IgD-negative memory B cell (primary cell): ENCODE results near the gene HINT1. TPM values are rescaled to one million over a fixed set of nuclear protein-coding genes. Genes with fewer than 3 reads are reported as not detected.

ENCODE experiments used
- H3K27ac Mint-ChIP-seq, 3 donors: one replicate each; pipeline ENCODE4 v1.8.0; 2020 to 2022; ENCODE audit warnings: mild to moderate bottlenecking in 3 of 3, mixed read lengths in 3 of 3, moderate library complexity in 1 of 3
- H3K27me3 Mint-ChIP-seq: one replicate; pipeline ENCODE4 v1.8.0; 2021; ENCODE audit warnings: mixed read lengths
- H3K36me3 Mint-ChIP-seq: one replicate; pipeline ENCODE4 v1.8.0; 2020; ENCODE audit warnings: mild to moderate bottlenecking, mixed read lengths
- H3K4me1 Mint-ChIP-seq, 3 donors: one replicate each; pipeline ENCODE4 v1.8.0; 2020 to 2022; ENCODE audit warnings: mixed read lengths in 3 of 3, mild to moderate bottlenecking in 1 of 3
- H3K4me3 Mint-ChIP-seq, 4 donors: one replicate each; pipeline ENCODE4 v1.8.0; 2020 to 2022; ENCODE audit warnings: mild to moderate bottlenecking in 4 of 4, mixed read lengths in 4 of 4, moderate library complexity in 3 of 4
- H3K9me3 Mint-ChIP-seq, 3 donors: one replicate each; pipeline ENCODE4 v1.8.0; 2020 to 2021; ENCODE audit warnings: mixed read lengths in 3 of 3, mild to moderate bottlenecking in 1 of 3
- polyA plus RNA-seq: library from polyadenylated mRNA; unstranded; fragments of 300-500 nt; fragmentation: Illumina TruSeq; gene quantifications from one replicate; pipeline ENCODE4 v1.2.3, GENCODE V29; 2021

Gene HINT1
- polyA plus RNA-seq = 343 TPM

DNA sequence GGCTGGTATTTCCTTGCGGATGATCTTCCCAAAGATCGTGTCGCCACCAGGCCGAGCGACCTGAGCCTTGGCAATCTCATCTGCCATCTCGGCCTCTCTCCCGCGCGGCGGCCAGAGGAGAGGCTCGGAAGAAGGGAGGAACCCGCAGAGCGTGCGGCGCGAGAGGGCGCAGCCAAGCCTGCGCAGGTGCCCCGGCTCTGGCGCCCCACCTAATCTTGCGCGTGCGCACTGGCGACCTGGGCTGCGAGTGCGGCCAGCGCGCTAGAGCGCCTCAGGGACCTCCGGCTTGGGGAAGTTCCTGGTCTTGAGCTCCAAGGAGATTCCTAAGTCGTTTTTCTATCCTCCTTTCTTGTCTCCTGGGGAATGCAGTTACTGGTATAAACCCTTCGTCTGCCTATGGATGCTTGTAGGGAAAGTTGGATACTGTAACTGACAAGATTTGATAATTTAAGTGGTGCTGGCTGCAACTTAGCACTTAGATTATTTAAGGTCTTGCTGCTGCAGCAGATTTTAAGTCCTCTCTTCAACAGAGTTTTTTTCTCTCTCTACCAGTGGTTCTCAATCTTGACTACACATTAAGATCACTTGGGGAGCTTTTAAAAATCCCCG lies at the start of gene HINT1:
TSS of gene HINT1 (minus strand) at position 138 of the 609 bp plus-strand sequence. CDS start at position 87, 51 bp downstream.
- Mint-ChIP-seq H3K36me3 (peaks cover 6% of the 10 kb centered on the region), H3K27me3 (no peaks in the 10 kb centered on the region), H3K9me3 (no peaks in the 10 kb centered on the region), H3K4me1 (peaks cover 22 to 28% (median 28%) of the 10 kb centered on the region in 3 donors), H3K27ac (peak within 1 kb of the TSS; percentile 88 to 98 (median 97)), H3K4me3 (peak within 1 kb of the TSS; percentile 96 to 100 (median 100))

DNA sequence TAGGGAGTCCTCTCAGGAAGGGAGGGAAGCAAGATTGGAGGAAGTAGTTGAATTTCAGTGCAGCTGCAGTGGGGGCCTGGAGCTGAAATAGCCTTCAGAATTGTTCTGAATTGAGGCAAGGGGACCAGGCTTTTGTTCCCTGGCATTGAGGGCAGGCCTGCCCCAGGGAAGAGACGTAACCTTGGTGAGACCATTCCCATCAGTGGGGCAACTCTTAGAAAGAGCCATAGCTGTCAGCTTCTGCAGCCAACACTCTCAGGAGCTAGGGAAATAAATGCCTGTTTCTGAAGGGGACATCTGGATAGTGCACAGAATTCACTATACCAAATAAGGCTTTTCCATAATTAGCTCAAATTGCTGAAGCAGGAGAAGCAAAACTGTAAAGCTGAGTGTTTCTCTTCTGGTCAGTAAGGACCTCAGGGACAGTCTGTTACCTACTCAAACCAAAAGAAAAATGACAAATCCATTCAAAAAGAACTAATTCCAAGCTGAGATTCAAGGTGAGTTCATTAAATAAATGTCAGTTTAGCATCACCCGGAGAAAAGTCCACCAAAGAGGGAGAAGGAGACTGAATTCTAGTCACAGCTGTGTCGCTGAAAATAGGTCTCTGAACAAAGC lies 49.7 kb upstream of the HINT1 start:
- Mint-ChIP-seq H3K27me3 (no peaks in the 10 kb centered on the region), H3K9me3 (no peaks in the 10 kb centered on the region), H3K4me3 (peak overlapping the region in 1 of 4 donors; percentile 10), H3K4me1 (peaks cover 23 to 52% (median 44%) of the 10 kb centered on the region in 3 donors), H3K27ac (peak overlapping the region in 1 of 3 donors; percentile 54), H3K36me3 (peaks cover 2% of the 10 kb centered on the region)

DNA sequence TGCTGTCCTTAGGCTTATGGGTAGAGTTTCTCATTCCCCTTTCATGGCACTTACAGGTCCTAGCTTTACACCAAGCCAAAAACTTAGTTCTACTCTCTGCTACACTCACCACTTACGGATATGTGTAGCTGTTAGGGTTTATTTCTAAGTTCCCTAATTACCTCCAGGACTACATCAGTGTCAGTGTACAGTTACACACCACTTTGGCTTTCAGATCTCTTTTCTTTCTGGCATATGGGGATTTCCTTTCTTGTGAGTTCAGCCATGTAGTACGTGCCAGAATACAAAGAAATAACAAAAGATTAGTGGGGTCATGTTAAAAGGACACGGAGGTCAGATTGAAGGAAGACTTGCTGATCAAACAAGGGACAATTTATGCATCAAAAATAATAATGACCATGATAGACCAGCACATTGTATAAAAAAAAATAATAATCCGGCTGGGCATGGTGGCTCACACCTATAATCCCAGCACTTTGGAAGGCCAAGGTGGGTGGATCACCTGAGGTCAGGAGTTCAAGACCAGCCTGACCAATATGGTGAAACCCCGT lies 47.5 kb upstream of the HINT1 start:
- Mint-ChIP-seq H3K27me3 (no peaks in the 10 kb centered on the region), H3K9me3 (no peaks in the 10 kb centered on the region), H3K4me3 (peak overlapping the region; percentile 78 to 93 (median 88)), H3K4me1 (peaks cover 22 to 47% (median 39%) of the 10 kb centered on the region in 3 donors), H3K27ac (peak overlapping the region; percentile 85 to 97 (median 96)), H3K36me3 (peaks cover 2% of the 10 kb centered on the region)

DNA sequence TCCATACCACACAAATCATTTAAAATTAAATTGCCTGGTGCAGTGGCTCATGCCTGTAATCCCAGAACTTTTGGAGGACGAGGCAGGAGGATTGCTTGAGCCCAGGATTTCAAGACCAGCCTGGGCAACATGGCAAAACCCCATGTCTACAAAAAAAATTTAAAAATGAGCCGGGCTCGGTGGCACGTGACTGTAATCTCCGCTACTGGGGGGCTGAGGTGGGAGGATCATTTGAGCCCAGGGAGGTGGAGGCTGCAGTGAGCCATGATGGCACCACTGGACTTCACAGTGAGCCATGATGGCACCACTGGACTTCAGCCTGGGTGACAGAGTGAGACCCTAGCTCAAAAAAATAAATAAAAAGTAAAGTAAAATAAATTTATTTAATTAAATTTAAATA lies 46.6 kb upstream of the HINT1 start:
- H3K27ac Mint-ChIP-seq = peak overlapping the region; percentile 76 to 96 (median 89)
- H3K4me3 Mint-ChIP-seq = peak overlapping the region; percentile 83 to 93 (median 88)
- no peaks in the 10 kb centered on the region for H3K27me3 Mint-ChIP-seq
- peaks cover 2% of the 10 kb centered on the region for H3K36me3 Mint-ChIP-seq
- H3K9me3 Mint-ChIP-seq = no peaks in the 10 kb centered on the region
- peaks cover 17 to 48% (median 40%) of the 10 kb centered on the region in 3 donors for H3K4me1 Mint-ChIP-seq

DNA sequence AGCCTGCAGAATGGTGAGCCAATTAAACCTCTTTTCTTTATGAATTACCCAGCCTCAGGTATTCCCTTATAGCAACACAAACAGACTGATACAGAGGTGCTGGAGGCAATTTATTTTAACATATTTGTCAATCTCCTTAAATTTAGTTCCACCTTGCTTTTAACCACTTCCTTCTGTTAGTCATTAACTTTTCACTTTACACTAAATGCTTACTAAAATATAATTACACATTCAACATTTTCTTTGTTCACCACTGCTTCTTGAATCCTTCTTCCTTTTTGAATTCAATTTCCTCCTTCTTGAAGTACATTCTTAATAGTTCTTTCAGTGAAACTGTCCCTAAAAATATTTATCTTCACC lies 45.1 kb upstream of the HINT1 start:
- no peaks in the 10 kb centered on the region for H3K27me3 Mint-ChIP-seq
- peak overlapping the region; percentile 89 to 98 (median 96) for H3K27ac Mint-ChIP-seq
- peaks cover 2% of the 10 kb centered on the region for H3K36me3 Mint-ChIP-seq
- H3K4me1 Mint-ChIP-seq = peaks cover 17 to 41% (median 39%) of the 10 kb centered on the region in 3 donors
- peak overlapping the region; percentile 83 to 93 (median 86) for H3K4me3 Mint-ChIP-seq
- H3K9me3 Mint-ChIP-seq = peaks cover 0 to 4% (median 0%) of the 10 kb centered on the region in 3 donors

DNA sequence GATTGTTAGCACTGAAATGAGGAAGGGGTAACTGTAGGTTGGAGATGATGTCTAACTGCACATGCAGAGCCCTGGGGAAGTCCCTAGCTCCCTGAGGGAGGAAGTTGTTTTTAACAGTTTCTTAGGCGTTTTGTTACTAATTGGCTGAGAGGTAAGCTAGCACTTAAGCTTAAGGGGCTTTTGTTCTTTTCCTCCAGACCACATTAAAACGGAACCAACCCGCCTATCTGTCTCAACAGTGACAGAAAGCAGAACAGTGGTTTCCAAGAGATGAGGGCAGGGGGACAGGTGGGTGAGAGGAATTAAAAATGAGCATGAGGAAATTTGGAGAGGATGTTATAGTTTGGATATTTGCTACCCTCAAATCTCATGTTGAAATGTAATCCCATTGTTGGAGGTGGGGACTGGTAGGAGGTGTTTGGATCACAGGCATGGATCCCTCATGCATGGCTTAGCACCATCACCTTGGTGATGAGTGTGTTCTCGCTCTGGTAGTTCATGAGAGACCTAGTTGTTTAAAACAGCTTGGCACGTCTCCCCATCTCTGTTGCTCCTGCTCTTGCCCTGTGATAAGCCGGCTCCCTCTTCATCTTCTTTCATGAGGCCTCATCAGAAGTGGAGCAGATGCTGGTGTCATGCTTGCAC lies 44.6 kb upstream of the HINT1 start:
- no peaks in the 10 kb centered on the region for H3K27me3 Mint-ChIP-seq
- H3K36me3 Mint-ChIP-seq = peaks cover 2% of the 10 kb centered on the region
- peak overlapping the region; percentile 83 to 93 (median 86) for H3K4me3 Mint-ChIP-seq
- H3K27ac Mint-ChIP-seq = peak overlapping the region; percentile 89 to 98 (median 96)
- peaks cover 0 to 4% (median 0%) of the 10 kb centered on the region in 3 donors for H3K9me3 Mint-ChIP-seq
- H3K4me1 Mint-ChIP-seq = peaks cover 17 to 39% (median 38%) of the 10 kb centered on the region in 3 donors

DNA sequence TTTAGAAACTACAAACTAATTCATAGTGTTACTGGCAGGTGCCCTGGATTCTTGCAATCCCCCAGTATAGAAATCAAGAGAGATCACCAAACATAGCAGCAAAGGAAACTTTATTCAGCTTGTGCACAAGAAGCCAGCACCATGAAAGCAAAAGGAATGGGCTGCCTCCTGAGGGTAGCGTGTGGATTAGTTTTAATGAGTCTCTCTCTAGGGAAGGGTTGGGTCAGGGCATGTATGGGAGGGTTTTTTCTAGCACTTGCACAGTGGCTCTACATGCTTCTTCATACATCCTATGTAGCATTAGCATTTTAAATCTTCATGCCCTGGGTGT lies 44.1 kb upstream of the HINT1 start:
- H3K4me3 Mint-ChIP-seq = peak overlapping the region; percentile 83 to 93 (median 86)
- H3K9me3 Mint-ChIP-seq = peaks cover 0 to 4% (median 0%) of the 10 kb centered on the region in 3 donors
- H3K27ac Mint-ChIP-seq = peak overlapping the region; percentile 89 to 98 (median 96)
- peaks cover 2% of the 10 kb centered on the region for H3K36me3 Mint-ChIP-seq
- no peaks in the 10 kb centered on the region for H3K27me3 Mint-ChIP-seq
- H3K4me1 Mint-ChIP-seq = peaks cover 17 to 39% (median 33%) of the 10 kb centered on the region in 3 donors

DNA sequence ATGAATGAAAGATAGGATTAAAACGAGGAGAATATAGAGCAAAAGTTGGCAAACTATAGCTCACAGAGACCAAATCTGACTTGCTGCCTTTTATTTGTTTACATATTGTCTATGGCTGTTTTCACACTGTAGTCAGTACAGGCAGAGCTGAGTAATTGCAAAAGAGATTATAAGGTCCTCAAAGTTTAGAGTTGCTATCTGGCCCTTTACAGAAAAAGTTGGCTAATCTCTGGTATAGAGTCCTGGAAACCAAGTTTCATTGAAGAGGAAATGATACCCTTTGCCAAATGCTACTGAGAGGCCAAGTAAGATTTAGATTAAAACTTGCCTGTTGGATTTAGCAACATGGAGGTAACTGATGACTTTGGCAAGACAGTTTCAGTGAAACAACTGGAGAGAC lies 41.7 kb upstream of the HINT1 start:
- no peak overlapping the region for H3K4me3 Mint-ChIP-seq

DNA sequence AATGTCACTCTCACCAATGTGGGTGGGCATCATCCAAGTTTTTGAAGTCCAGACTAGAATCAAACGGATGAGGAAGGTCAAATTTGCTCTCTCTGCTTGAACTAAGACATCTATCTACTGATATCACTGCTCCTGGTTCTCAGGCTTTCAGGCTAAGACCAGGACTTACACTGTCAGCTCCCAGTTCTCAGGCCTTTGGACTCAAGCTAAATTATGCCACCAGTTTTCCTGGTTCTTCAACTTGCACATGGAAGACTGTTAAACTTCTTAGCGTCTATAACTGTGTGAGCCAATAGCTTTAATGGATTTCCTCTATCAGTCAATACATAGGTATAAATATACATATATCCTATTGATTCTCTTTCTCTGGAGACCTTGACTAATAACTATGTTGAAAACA lies 41.0 kb upstream of the HINT1 start:
- Mint-ChIP-seq H3K4me1 (peaks cover 10 to 23% (median 20%) of the 10 kb centered on the region in 3 donors), H3K27me3 (no peaks in the 10 kb centered on the region), H3K27ac (peak overlapping the region in 2 of 3 donors; percentile 0 to 11), H3K36me3 (no peaks in the 10 kb centered on the region), H3K9me3 (peaks cover 0 to 4% (median 0%) of the 10 kb centered on the region in 3 donors), H3K4me3 (no peak overlapping the region)

More for the DNA sequence above, 41.7 kb upstream of the HINT1 start:
- Mint-ChIP-seq H3K27me3 (no peaks in the 10 kb centered on the region), H3K36me3 (no peaks in the 10 kb centered on the region), H3K4me1 (peaks cover 10 to 30% (median 23%) of the 10 kb centered on the region in 3 donors), H3K27ac (peak overlapping the region in 2 of 3 donors; percentile 0 to 11), H3K9me3 (peaks cover 0 to 4% (median 0%) of the 10 kb centered on the region in 3 donors)

DNA sequence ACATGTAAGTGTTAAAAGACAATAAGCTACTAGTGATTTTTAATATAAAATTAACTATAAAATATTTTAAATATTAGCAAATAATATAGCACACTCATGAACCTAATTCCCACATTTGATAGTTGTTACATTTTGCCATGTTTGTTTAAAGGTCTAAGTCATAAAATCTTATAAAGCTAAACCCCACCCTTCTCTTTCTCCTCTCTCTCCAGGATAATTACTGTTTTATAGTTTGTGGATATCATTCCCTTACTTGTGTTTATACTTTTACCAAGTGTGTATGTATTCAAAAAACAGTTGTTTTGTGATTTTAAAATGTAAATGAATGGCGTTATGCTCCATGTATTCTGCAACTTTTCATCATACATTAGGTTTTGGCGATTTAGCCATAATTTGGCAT lies 39.9 kb upstream of the HINT1 start:
- Mint-ChIP-seq H3K36me3 (no peaks in the 10 kb centered on the region), H3K4me3 (no peak overlapping the region), H3K27ac (no peak overlapping the region), H3K27me3 (no peaks in the 10 kb centered on the region), H3K9me3 (peaks cover 0 to 4% (median 0%) of the 10 kb centered on the region in 3 donors), H3K4me1 (peaks cover 10 to 14% (median 11%) of the 10 kb centered on the region in 3 donors)

DNA sequence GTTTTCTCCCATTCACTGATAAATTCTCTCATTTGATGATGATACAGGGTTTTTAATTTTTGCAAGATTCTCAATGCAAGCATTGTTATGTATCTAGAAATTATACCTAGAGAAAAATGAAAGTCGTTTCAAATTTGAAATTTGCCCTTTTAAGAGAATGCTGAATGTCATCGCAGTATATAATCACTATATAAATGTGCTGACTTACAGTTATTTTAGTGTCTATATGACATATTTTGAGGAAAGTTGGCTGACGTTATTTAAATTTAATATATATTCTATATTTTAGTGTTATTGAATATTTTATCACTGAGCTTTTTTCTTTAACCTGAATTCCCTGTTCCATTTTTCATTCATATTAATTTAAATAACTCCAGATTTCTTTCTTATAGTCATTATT lies 35.5 kb upstream of the HINT1 start:
- Mint-ChIP-seq H3K27me3 (no peaks in the 10 kb centered on the region), H3K4me1 (peaks cover 0 to 7% (median 2%) of the 10 kb centered on the region in 3 donors), H3K9me3 (peaks cover 0 to under 1% (median 0%) of the 10 kb centered on the region in 3 donors), H3K36me3 (peaks cover 2% of the 10 kb centered on the region), H3K27ac (no peak overlapping the region), H3K4me3 (no peak overlapping the region)

DNA sequence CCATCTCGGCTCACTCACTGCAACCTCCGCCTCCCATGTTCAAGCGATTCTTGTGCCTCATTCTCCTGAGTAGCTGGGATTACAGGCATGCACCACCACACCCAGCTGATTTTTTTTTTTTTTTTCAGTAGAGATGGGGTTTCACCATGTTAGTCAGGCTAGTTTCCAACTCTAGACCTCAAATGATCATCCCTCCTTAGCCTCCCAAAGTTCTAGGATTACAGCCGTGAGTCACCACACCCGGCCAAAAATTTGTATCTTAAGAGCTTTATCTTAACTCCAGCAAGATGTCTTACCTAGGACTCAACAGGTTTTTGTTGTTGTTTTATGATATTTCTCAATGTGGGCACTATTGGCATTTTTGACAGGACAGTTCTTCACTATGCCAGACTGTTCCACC lies 33.6 kb upstream of the HINT1 start:
- H3K27ac Mint-ChIP-seq = no peak overlapping the region
- H3K27me3 Mint-ChIP-seq = no peaks in the 10 kb centered on the region
- peaks cover 0 to 7% (median 2%) of the 10 kb centered on the region in 3 donors for H3K4me1 Mint-ChIP-seq
- H3K9me3 Mint-ChIP-seq = no peaks in the 10 kb centered on the region
- H3K4me3 Mint-ChIP-seq = no peak overlapping the region
- H3K36me3 Mint-ChIP-seq = peaks cover 2% of the 10 kb centered on the region

DNA sequence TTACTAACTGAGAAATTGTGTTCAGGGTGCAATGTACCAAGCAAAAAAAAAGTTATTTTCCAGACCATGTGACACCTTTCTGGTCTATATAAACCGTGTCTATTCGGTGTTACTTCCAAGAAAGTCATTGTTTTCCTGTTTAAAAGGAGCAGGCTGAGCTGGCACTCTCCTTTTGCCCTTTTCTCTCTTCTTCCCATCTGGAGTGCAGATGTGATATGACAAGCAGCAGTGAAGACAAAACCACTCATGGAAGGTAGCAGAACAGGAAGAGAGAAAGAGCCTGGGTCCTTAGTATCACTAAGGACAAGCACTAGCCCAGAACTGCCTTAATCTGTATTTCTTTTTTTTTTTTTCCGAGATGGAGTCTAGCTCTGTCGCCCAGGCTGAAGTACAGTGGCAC lies 31.3 kb upstream of the HINT1 start:
- no peaks in the 10 kb centered on the region for H3K27me3 Mint-ChIP-seq
- no peak overlapping the region for H3K4me3 Mint-ChIP-seq
- no peak overlapping the region for H3K27ac Mint-ChIP-seq
- H3K4me1 Mint-ChIP-seq = peaks cover 0 to 7% (median 2%) of the 10 kb centered on the region in 3 donors
- peaks cover 2% of the 10 kb centered on the region for H3K36me3 Mint-ChIP-seq
- no peaks in the 10 kb centered on the region for H3K9me3 Mint-ChIP-seq

DNA sequence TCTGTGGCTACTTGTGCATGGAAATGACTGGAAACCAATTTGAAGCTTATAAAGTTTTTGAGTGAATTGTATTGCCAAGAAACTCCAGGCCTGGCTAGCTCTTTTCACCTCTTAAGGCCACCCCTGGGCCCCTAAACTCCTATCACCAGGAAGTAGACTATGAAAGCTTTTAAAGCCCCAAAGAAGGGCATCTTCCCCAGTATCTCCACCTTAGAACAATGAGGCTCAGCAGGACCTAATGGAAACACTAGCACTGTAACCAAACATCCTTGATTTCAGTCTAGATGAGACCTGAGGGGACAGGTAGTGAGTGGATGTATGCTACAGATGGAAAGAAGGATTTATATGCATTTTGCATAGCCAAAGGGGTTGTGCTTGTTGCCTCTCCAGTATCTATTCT lies 30.6 kb upstream of the HINT1 start:
- Mint-ChIP-seq H3K36me3 (peaks cover 2% of the 10 kb centered on the region), H3K4me1 (peaks cover 0 to 7% (median 2%) of the 10 kb centered on the region in 3 donors), H3K4me3 (no peak overlapping the region), H3K27me3 (no peaks in the 10 kb centered on the region), H3K9me3 (no peaks in the 10 kb centered on the region), H3K27ac (no peak overlapping the region)

DNA sequence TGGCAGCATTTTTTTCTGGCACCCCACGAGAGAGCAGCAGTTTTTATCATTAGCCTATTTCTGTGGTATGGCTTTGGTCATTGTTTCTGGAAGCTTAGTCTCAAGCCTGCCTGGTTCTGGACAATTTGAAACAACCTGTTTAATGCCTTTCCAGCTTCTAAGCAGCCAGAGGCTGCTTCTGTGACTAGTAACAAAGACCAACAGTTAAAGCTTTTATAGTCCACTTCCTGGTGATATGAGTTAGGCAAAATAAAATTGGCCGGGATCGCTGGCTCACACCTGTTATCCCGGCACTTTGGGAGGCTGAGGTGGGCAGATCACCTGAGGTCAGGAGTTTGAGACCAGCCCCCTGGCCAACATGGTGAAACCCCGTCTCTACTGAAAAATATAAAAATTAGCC lies 29.7 kb upstream of the HINT1 start:
- Mint-ChIP-seq H3K9me3 (no peaks in the 10 kb centered on the region), H3K27me3 (no peaks in the 10 kb centered on the region), H3K4me3 (no peak overlapping the region), H3K36me3 (peaks cover 3% of the 10 kb centered on the region), H3K27ac (no peak overlapping the region), H3K4me1 (peaks cover 0 to 7% (median 2%) of the 10 kb centered on the region in 3 donors)
